BJ (cell line): ENCODE results near the gene ANXA3. TPM values are rescaled to one million over a fixed set of nuclear protein-coding genes. Genes with fewer than 3 reads are reported as not detected.

Source experiments
- CTCF ChIA-PET: fragments of 350-600 bp; formaldehyde crosslinking; extraction: SDS; loops from one replicate; lab custom pipeline; 2021; ENCODE audit warnings: antibody characterized with exemption, inconsistent platforms; lab: Yijun Ruan, JAX
- POLR2A ChIA-PET: fragments of 300-600 bp; sonication (Branson Sonifier 250); formaldehyde crosslinking; extraction: SDS; loops from one replicate; lab custom pipeline; 2021; ENCODE audit warnings: antibody characterized with exemption; lab: Charles Lee
- DNase-seq: peaks from one replicate; pipeline ENCODE4 v3.0.0-alpha.2; 2011; ENCODE audit warnings: low read depth
- H3K27me3 ChIP-seq: 2 replicates; pipeline ENCODE4 v1.6.0; 2011; ENCODE audit warnings: low read length; ENCODE audit not compliant: control insufficient read depth, insufficient read depth
- H3K36me3 ChIP-seq: 2 replicates; pipeline ENCODE4 v1.5.1; 2011; ENCODE audit warnings: low read length; ENCODE audit not compliant: control insufficient read depth, insufficient read depth
- H3K4me3 ChIP-seq: 2 replicates; pipeline ENCODE4 v1.5.1; 2011; ENCODE audit warnings: low read depth, mild to moderate bottlenecking, control low read depth, low read length
- polyA plus RNA-seq: library from polyadenylated mRNA; depleted of rRNA; stranded (reverse); fragments of >200 nt; gene quantifications from 2 replicates; pipeline ENCODE4 v1.2.3, GENCODE V29; 2011
- TF ChIP-seq, protein P1 (sequence below): IDR thresholded peaks from 2 replicates; pipeline ENCODE4 v1.5.1; 2011; ENCODE audit warnings: low read depth, mild to moderate bottlenecking, control low read depth, inconsistent platforms, low read length, moderate library complexity; ENCODE audit not compliant: insufficient read depth

ANXA3 gene
- polyA plus RNA-seq, 1 experiment = 8.2 TPM

DNA sequence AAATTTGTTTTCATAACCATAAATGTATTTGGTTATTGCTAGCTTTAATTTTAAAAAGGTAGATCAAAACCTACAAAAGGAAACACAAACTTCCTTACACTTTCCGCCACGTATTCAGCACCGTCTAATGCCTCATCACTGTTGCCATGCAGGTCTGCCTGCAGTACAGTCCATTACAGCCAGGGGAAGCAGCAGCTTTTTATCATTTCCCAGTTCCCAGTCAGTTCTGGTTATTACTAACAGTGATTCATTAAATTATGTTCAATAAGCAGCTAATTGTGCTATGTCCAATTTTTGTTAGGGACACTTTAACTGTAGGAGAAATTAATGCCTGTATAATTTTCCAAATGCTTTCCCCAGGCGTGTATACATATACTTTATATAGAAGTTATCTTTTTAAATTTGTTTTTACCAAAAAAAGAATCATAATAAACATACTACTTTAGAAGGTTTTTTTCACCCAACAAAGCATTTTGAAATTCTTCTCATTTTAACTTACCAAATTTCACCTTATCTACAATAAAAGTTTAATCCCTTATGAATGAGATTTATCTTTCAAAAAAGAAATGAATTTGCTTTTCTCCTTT, 93.3 kb downstream of the ANXA3 start:
- DNase-seq = no peak
- TF ChIP-seq, protein P1, sequence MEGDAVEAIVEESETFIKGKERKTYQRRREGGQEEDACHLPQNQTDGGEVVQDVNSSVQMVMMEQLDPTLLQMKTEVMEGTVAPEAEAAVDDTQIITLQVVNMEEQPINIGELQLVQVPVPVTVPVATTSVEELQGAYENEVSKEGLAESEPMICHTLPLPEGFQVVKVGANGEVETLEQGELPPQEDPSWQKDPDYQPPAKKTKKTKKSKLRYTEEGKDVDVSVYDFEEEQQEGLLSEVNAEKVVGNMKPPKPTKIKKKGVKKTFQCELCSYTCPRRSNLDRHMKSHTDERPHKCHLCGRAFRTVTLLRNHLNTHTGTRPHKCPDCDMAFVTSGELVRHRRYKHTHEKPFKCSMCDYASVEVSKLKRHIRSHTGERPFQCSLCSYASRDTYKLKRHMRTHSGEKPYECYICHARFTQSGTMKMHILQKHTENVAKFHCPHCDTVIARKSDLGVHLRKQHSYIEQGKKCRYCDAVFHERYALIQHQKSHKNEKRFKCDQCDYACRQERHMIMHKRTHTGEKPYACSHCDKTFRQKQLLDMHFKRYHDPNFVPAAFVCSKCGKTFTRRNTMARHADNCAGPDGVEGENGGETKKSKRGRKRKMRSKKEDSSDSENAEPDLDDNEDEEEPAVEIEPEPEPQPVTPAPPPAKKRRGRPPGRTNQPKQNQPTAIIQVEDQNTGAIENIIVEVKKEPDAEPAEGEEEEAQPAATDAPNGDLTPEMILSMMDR = peak; percentile 86
- POLR2A ChIA-PET = interaction anchor here (0.6 kb wide), 1 partner anchor 53 kb away, joined by 4 read pairs; no protein-coding TSS in a partner anchor
- no peak overlapping the region for H3K4me3 ChIP-seq
- no peaks in the 10 kb centered on the region for H3K36me3 ChIP-seq
- CTCF ChIA-PET = interaction anchor here (0.6 to 3.5 kb wide), 15 partner anchors 9 to 219 kb away, joined by 3 to 15 read pairs (median 3); no protein-coding TSS in a partner anchor
- no peaks in the 10 kb centered on the region for H3K27me3 ChIP-seq

DNA sequence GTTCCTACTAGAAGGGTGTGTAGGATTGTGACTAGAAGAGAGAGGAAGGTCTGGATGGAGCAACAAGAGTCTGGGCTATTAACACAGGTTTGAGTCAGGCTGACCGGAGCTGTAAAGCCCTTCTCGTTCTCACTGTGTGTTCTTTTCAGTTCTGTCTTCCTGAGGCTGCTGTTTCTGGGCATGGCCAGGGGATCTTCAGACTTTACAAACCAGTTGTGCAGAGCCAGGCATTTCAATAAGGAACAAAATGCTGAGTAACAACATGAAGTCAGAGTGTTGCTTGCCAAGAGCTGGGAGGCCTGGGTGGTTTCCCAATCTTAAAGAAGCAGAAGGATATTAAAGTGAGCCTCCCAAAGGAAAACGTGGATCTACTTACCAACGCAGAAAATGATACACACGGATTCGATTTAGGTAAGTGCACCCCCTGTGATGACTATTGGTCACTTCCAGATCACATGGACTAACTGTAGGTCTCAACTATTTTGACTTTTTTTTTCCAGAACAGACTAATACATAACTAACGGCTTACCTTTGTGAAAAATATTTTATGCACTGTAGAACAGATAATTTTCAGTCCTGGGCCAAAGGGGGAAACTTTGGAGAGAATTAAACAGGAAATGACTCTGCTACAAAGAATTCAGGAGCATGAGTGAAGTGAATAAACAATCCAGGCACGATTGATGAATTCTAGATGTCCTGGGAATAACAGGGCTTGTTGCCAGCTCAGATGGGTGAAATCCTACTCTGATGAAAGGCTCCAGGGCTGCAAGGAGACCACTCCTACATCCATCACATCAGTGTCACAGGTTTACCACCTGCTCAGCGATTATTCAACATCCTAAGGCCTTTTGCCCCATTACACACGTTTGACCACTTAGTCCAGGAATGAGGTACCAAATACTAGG, 94.5 kb downstream of the ANXA3 start:
- TF ChIP-seq, protein P1 = no peak
- ChIA-PET POLR2A (interaction anchor here (0.6 to 0.7 kb wide), 3 partner anchors 13 to 116 kb away, joined by 3 read pairs; no protein-coding TSS in a partner anchor), CTCF (interaction anchor here (0.8 to 3.5 kb wide), 11 partner anchors 10 to 218 kb away, joined by 3 to 15 read pairs (median 4); no protein-coding TSS in a partner anchor)
- no peaks in the 10 kb centered on the region for H3K27me3 ChIP-seq
- no peak overlapping the region; the same call in 1 of the 2 replicates for H3K4me3 ChIP-seq
- peak; percentile 87 for DNase-seq
- no peaks in the 10 kb centered on the region for H3K36me3 ChIP-seq

DNA sequence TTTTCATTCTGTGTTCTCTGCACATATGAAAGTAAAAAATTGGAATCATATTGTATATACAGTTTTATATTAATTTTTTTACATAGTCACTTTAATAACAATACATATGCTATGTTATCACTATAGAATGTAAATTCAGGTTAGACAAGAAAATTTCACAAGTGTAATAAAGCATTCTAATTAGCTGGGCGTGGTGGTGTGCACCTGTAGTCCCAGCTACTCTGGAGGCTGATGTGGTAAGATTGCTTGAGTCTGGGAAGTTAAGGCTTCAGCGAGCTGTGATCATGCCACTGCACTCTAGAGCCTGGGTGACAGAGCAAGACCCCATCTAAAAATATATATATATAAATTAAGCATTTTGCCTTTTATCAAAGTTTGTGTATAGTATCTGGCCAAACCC, 95.7 kb downstream of the ANXA3 start:
- TF ChIP-seq, protein P1 = no peak
- ChIA-PET CTCF (interaction anchor here (0.7 to 1.0 kb wide), 3 partner anchors 17 to 51 kb away, joined by 3 to 4 read pairs (median 4); no protein-coding TSS in a partner anchor), POLR2A (no interaction called here)
- no peak for DNase-seq
- Histone ChIP-seq H3K4me3 (no peak overlapping the region), H3K27me3 (no peaks in the 10 kb centered on the region), H3K36me3 (no peaks in the 10 kb centered on the region)

DNA sequence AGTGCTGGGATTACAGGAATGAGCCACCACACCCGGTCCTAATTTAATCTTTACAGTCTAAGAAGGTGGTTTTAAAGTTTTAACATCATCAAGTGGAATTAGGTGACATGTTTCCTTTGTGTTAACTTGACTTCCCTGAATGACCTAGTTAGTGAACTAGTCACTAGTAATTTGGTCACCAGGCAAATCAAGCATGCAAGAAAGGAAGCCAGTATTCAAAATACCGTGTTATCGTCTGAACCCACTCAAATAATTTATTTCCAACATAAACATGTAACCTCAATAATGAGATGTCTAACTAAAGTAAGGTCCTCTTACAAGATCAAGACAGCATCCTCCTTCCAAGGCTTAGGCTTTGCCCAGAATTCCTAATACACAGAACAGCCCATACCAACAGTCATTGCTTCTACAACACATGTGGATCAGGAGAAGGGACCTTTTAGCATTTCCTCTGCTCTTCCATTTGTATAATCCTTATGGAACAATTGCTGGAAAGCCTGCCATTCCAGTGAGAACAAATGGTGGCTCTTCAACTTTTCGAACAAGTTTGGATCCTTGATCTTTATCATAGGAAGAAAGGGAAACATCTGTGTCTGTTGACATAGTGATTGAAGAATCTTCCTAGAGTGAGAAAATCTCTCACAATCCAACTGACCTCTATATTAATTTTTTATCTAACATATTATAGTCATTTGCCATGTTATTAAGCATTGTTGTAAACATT, 97.2 kb downstream of the ANXA3 start:
- ChIA-PET CTCF (no interaction called here), POLR2A (no interaction called here)
- DNase-seq = no peak
- no peaks in the 10 kb centered on the region for H3K27me3 ChIP-seq
- H3K4me3 ChIP-seq = no peak overlapping the region
- TF ChIP-seq, protein P1 = no peak
- no peaks in the 10 kb centered on the region for H3K36me3 ChIP-seq
